Mesodermal cell (in vitro differentiated cells): Measurements from ENCODE around the gene SGIP1.

Source experiments
- H3K27ac ChIP-seq: 2 replicates; pipeline ENCODE4 v1.7.0; 2013; ENCODE audit warnings: mild to moderate bottlenecking, low read depth, low read length, moderate library complexity; ENCODE audit not compliant: severe bottlenecking
- H3K36me3 ChIP-seq: 2 replicates; pipeline ENCODE4 v1.7.1; 2013; ENCODE audit warnings: mild to moderate bottlenecking, low read length, moderate library complexity; ENCODE audit not compliant: control insufficient read depth, insufficient read depth
- H3K4me1 ChIP-seq: one replicate; pipeline ENCODE4 v1.7.1; 2013; ENCODE audit warnings: mild to moderate bottlenecking, low read length; ENCODE audit not compliant: insufficient read depth, control insufficient read depth, poor library complexity, severe bottlenecking
- H3K4me3 ChIP-seq: 2 replicates; pipeline ENCODE4 v1.7.0; 2013; ENCODE audit warnings: low read length, control low read depth, mild to moderate bottlenecking; ENCODE audit not compliant: insufficient read depth, poor library complexity, severe bottlenecking; ENCODE audit errors: extremely low read depth
- H3K9me3 ChIP-seq: 2 replicates; pipeline ENCODE4 v1.7.1; 2013; ENCODE audit warnings: mild to moderate bottlenecking, low read length, moderate library complexity; ENCODE audit not compliant: control insufficient read depth
- WGBS, 2 experiments: methylation state at CpG; one replicate each; pipeline ENCODE4 v1.1.5; 2013; ENCODE audit warnings: missing lambda C conversion rate in 2 of 2; ENCODE audit not compliant: insufficient coverage in 2 of 2; 5-methylcytosine and 5-hydroxymethylcytosine counted together

Gene SGIP1

GRCh38 chr1:66678146-66678545 is 144.2 kb downstream of the SGIP1 start:
- WGBS, 2 experiments: 100% methylated on average over 1 of the region's 1 CpG
- Histone ChIP-seq H3K36me3 (no peaks in the 10 kb centered on the region), H3K4me3 (no peak overlapping the region), H3K27ac (no peak overlapping the region), H3K4me1 (peaks cover 7% of the 10 kb centered on the region), H3K9me3 (no peaks in the 10 kb centered on the region)

- H3K9me3 ChIP-seq: no peaks in the 10 kb centered on the region
- H3K27ac ChIP-seq: no peak overlapping the region
- no peak overlapping the region for H3K4me3 ChIP-seq
- no peaks in the 10 kb centered on the region for H3K36me3 ChIP-seq
- peaks cover 7% of the 10 kb centered on the region for H3K4me1 ChIP-seq
- WGBS, 2 experiments: 100% methylated on average over 1 to 2 of the region's 5 CpGs
Observed at GRCh38 chr1:66679140-66679539, 145.2 kb downstream of the SGIP1 start.

- no peaks in the 10 kb centered on the region for H3K9me3 ChIP-seq
- H3K4me1 ChIP-seq: no peaks in the 10 kb centered on the region
- 100% methylated on average over 2 of the region's 2 CpGs for WGBS, 2 experiments
Observed at GRCh38 chr1:66681686-66682085, 147.7 kb downstream of the SGIP1 start.

GRCh38 chr1:66682106-66682505 is 148.2 kb downstream of the SGIP1 start:
- H3K27ac ChIP-seq: no peak overlapping the region
- H3K36me3 ChIP-seq: no peaks in the 10 kb centered on the region
- no peak overlapping the region for H3K4me3 ChIP-seq
- no peaks in the 10 kb centered on the region for H3K9me3 ChIP-seq
- 100% methylated on average over 2 of the region's 11 CpGs for WGBS, 2 experiments
- no peaks in the 10 kb centered on the region for H3K4me1 ChIP-seq

More at GRCh38 chr1:66681686-66682085, 147.7 kb downstream of the SGIP1 start:
- Histone ChIP-seq H3K36me3 (no peaks in the 10 kb centered on the region), H3K4me3 (no peak overlapping the region), H3K27ac (no peak overlapping the region)

GRCh38 chr1:66684353-66684752 is 150.4 kb downstream of the SGIP1 start:
- no peak overlapping the region for H3K27ac ChIP-seq
- H3K36me3 ChIP-seq: peaks cover 5% of the 10 kb centered on the region
- H3K9me3 ChIP-seq: no peaks in the 10 kb centered on the region
- H3K4me3 ChIP-seq: no peak overlapping the region
- no CpG with 5 or more reads among the region's 3 CpGs for WGBS, 2 experiments
- H3K4me1 ChIP-seq: no peaks in the 10 kb centered on the region

- H3K4me1 ChIP-seq: no peaks in the 10 kb centered on the region
- H3K36me3 ChIP-seq: peaks cover 6% of the 10 kb centered on the region
- no peak overlapping the region for H3K4me3 ChIP-seq
- H3K9me3 ChIP-seq: no peaks in the 10 kb centered on the region
- no peak overlapping the region for H3K27ac ChIP-seq
Observed at GRCh38 chr1:66685265-66685664, 151.3 kb downstream of the SGIP1 start.

GRCh38 chr1:66685670-66686069 is 151.7 kb downstream of the SGIP1 start:
- Histone ChIP-seq H3K9me3 (no peaks in the 10 kb centered on the region), H3K4me3 (no peak overlapping the region), H3K36me3 (peaks cover 6% of the 10 kb centered on the region), H3K27ac (no peak overlapping the region), H3K4me1 (no peaks in the 10 kb centered on the region)
- no CpG with 5 or more reads among the region's 1 CpG for WGBS, 2 experiments

- Histone ChIP-seq H3K27ac (no peak overlapping the region), H3K4me1 (no peaks in the 10 kb centered on the region), H3K4me3 (no peak overlapping the region), H3K36me3 (peaks cover 6% of the 10 kb centered on the region), H3K9me3 (no peaks in the 10 kb centered on the region)
- WGBS, 2 experiments: 83 to 100% methylated on average over 1 to 2 of the region's 3 CpGs
Observed at GRCh38 chr1:66686406-66686805, 152.5 kb downstream of the SGIP1 start.

GRCh38 chr1:66687358-66687757 is 153.4 kb downstream of the SGIP1 start:
- H3K4me3 ChIP-seq: no peak overlapping the region
- H3K9me3 ChIP-seq: no peaks in the 10 kb centered on the region
- peaks cover 6% of the 10 kb centered on the region for H3K36me3 ChIP-seq
- WGBS, 2 experiments: 100% methylated on average over 1 of the region's 2 CpGs; no CpG with 5 or more reads in 1 of the 2 experiments
- no peak overlapping the region for H3K27ac ChIP-seq
- H3K4me1 ChIP-seq: no peaks in the 10 kb centered on the region

GRCh38 chr1:66690666-66691381 is 156.9 kb downstream of the SGIP1 start:
- Histone ChIP-seq H3K36me3 (peaks cover 6% of the 10 kb centered on the region), H3K27ac (no peak overlapping the region), H3K9me3 (no peaks in the 10 kb centered on the region), H3K4me3 (no peak overlapping the region), H3K4me1 (no peaks in the 10 kb centered on the region)
- 80 to 81% methylated on average over 3 to 5 of the region's 7 CpGs for WGBS, 2 experiments

GRCh38 chr1:66692681-66693080 is 158.7 kb downstream of the SGIP1 start:
- H3K9me3 ChIP-seq: no peaks in the 10 kb centered on the region
- WGBS, 2 experiments: 100% methylated on average over 1 of the region's 3 CpGs; no CpG with 5 or more reads in 1 of the 2 experiments
- H3K36me3 ChIP-seq: peaks cover 6% of the 10 kb centered on the region
- no peak overlapping the region for H3K4me3 ChIP-seq
- no peaks in the 10 kb centered on the region for H3K4me1 ChIP-seq
- H3K27ac ChIP-seq: no peak overlapping the region
